ENCODE measurements around the gene ELF3. TPM values are rescaled to one million over a fixed set of nuclear protein-coding genes. Genes with fewer than 3 reads are reported as not detected.
A peak's percentile ranks its signal among the peaks of the same experiment; 100 is the strongest.
"Not testable (repeated sequence)": the region's sequence is repeated elsewhere in the genome, so short reads cannot be mapped to it uniquely, and the experiment has no call there.

Gene ELF3
- polyA plus RNA-seq, 1 donor: 0.20 TPM

DNA sequence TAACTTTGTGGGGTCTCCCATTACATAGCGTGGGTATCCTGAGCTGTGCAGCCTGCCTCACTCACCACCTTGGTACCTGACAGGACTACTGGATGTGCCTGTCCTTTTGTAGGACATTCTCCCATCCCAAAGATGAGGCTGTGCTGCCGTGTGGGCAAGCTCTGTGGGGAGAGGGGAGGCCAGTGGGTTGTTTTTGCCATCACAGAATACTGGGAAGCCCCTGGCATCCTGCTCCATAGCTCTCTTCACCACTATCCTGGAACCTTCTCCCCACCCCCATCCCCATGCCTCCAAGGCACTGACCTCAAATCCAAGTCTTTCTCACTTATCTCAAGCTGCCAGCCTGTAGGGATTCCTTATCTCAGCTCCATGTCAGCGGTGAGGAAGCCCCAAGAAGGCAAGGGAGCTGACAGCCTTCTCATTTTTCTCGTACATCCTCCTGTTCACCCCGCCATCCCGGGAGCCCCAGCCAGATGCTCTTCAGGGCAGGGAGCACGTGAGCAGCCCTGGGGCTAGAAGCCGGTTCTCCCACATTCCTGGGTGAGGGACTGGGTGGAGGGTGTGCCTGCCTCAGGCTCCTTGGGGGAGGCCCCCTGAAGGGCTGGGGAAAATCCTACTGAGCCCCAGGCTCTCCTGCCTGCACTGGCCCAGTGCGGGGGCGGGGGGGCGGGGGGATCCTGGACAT lies 2.4 kb upstream of the ELF3 start:
- no peak for DNase-seq (ENCODE audit: low read depth)

DNA sequence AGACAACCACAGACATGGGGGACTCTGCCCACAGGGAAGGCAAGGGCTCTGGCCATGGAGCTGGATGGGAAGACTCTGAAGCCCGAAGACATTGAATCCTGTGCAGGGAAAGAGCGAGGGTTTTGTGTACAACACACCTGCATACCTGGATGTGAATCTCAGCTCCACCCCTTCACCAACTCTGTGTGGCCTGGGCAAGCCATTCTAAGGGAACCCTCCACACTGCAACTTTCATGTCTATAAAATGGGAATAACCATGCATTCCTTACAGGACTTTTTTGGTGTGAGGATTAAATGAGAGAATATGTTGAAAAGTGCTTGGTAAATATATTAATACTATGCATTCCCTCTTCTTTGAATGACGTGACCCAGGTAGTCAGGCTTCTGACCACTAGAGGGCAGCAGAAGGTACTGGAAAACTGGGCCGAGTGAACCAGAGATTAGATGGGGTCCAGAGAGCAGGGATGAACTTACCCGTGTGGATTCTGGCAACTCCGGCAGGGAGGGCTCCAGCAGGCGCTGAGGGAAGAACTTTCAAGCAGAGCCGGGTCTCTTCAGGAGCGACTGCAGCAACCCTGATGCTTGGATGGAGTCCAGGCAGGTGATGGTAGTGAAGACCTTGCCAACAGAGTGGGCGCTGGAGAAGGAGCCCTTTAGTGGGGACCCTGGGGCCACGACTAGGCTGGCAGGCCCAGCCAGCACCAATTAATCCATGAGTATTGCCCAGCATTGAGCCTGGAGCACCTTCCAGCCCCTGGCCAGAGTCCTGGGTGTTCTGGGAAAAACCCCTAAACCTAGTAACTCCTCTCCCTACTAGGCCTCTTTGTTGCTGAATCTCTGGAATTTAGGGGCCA lies 834 bp upstream of the ELF3 start:
- peak; percentile 58 for DNase-seq (ENCODE audit: low read depth)

DNA sequence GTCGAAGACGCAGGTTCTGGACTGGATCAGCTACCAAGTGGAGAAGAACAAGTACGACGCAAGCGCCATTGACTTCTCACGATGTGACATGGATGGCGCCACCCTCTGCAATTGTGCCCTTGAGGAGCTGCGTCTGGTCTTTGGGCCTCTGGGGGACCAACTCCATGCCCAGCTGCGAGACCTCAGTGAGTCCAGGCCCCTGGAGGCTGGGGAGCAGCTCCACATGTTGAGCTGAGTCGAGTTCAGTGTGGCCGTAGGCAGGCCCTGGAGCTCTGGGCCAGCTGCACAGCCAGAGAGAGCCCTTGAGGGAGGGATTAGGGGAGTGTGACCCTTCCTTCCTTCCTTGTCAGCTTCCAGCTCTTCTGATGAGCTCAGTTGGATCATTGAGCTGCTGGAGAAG lies 1.6 kb downstream of the ELF3 start:
- no peak for DNase-seq (ENCODE audit: low read depth)

DNA sequence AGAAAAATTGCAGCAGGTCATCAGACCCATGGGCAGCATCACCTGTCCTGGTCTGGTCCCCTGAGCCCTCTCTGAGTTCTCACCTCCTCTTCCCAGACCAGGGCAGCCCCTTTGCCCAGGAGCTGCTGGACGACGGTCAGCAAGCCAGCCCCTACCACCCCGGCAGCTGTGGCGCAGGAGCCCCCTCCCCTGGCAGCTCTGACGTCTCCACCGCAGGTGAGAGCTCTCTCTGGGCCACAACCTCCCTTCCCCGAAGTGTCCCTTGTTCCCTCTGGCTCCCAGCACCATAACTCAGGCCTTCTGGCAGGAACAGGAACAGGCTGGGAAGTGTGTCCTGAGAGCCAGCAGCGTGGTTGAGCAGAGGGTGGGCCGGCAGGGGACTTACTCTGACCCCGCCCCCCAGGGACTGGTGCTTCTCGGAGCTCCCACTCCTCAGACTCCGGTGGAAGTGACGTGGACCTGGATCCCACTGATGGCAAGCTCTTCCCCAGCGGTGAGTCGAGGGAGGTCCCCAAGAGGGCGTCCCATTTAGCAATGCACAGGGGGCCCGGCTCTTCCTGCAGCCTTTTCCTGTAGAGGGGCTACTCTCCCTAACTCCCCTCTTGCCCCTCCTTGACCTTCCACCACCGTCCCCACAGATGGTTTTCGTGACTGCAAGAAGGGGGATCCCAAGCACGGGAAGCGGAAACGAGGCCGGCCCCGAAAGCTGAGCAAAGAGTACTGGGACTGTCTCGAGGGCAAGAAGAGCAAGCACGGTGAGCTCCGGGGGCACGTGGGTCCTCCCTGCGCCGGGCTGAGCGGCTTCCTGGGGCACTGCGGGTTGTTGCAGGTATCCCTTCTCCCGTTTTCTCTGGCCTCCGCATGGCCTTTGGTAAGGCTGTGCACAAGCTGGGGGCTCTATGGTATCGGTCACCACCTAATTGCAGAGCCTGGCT lies 2.4 kb downstream of the ELF3 start:
- DNase-seq (ENCODE audit: low read depth): no peak

DNA sequence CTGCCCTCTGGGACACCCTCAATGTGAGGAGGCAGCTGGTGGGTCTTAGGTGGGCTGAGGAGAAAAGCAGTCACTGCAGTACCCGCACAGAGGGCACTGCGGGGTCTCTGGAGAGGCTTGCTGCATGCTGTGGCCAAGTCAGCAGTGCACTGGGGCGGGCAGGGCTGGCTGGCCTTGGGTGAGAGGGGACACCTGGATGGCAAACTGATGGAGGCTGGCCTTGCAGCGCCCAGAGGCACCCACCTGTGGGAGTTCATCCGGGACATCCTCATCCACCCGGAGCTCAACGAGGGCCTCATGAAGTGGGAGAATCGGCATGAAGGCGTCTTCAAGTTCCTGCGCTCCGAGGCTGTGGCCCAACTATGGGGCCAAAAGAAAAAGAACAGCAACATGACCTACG lies 3.2 kb downstream of the ELF3 start:
- DNase-seq (ENCODE audit: low read depth): no peak

DNA sequence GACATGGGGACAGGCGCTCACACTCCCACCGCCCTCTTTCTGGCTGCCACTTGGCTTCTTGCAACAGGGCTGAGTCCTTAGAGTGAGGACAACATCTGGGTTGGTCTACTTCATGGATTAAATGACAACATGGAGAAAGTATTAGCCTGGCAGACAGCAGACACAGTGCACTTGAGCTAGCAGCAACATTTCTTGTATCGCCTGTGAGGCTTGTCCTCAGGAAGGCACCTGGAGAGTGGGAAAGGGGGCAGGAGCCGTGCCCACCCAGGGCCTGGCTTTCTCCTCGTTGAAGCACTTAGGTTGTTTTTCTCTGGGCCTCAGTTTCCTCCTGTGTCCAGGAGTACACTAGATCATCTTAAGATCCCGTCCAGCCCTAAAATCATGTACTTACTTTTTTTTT lies 3.7 kb downstream of the ELF3 start:
- DNase-seq (ENCODE audit: low read depth): no peak

DNA sequence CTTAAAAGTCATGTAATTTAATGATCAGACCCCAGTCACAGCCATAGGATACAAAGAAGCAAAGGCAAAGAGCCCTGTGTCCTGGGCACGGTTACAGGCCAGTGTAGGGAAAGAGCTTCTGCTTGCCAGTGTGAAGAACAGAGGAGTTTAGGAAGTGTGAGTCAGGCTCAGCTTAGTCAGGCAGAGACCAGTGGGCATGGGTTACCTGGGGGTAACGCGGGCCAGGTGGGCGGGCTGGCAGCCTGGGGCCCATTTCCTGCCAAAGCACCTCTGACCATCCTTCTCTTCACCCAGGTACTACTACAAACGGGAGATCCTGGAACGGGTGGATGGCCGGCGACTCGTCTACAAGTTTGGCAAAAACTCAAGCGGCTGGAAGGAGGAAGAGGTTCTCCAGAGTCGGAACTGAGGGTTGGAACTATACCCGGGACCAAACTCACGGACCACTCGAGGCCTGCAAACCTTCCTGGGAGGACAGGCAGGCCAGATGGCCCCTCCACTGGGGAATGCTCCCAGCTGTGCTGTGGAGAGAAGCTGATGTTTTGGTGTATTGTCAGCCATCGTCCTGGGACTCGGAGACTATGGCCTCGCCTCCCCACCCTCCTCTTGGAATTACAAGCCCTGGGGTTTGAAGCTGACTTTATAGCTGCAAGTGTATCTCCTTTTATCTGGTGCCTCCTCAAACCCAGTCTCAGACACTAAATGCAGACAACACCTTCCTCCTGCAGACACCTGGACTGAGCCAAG lies 4.7 kb downstream of the ELF3 start:
- no peak for DNase-seq (ENCODE audit: low read depth)

DNA sequence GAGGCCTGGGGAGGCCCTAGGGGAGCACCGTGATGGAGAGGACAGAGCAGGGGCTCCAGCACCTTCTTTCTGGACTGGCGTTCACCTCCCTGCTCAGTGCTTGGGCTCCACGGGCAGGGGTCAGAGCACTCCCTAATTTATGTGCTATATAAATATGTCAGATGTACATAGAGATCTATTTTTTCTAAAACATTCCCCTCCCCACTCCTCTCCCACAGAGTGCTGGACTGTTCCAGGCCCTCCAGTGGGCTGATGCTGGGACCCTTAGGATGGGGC lies 5.2 kb downstream of the ELF3 start:
- no peak for DNase-seq (ENCODE audit: low read depth)

DNA sequence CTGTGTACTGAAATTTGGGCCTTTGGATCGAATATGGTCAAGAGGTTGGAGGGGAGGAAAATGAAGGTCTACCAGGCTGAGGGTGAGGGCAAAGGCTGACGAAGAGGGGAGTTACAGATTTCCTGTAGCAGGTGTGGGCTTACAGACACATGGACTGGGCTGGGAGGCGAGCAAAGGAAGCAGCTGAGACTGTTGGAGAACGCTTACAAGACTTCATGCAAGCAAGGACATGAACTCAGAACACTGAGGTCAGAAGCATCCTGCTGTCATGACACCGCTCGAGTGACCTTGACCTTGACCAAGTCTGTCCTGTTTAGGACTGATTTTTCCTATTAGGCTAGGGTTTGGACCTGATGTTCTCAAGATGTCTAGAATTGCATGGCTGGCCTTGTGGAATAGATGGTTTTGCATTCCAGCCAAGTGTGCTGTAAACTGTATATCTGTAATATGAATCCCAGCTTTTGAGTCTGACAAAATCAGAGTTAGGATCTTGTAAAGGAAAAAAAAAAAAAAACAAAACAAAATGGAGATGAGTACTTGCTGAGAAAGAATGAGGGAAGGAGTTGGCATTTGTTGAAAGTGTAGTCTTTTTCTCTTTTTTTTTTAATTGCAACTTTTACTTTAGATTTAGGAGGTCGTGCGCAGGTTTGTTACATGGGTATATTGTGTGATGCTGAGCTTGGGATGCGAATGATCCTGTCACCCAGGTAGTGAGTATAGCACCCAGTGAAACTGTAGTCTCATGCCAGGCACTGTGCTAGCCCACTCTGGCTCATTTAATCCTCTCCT lies 5.8 kb downstream of the ELF3 start:
- DNase-seq (ENCODE audit: low read depth): no peak

DNA sequence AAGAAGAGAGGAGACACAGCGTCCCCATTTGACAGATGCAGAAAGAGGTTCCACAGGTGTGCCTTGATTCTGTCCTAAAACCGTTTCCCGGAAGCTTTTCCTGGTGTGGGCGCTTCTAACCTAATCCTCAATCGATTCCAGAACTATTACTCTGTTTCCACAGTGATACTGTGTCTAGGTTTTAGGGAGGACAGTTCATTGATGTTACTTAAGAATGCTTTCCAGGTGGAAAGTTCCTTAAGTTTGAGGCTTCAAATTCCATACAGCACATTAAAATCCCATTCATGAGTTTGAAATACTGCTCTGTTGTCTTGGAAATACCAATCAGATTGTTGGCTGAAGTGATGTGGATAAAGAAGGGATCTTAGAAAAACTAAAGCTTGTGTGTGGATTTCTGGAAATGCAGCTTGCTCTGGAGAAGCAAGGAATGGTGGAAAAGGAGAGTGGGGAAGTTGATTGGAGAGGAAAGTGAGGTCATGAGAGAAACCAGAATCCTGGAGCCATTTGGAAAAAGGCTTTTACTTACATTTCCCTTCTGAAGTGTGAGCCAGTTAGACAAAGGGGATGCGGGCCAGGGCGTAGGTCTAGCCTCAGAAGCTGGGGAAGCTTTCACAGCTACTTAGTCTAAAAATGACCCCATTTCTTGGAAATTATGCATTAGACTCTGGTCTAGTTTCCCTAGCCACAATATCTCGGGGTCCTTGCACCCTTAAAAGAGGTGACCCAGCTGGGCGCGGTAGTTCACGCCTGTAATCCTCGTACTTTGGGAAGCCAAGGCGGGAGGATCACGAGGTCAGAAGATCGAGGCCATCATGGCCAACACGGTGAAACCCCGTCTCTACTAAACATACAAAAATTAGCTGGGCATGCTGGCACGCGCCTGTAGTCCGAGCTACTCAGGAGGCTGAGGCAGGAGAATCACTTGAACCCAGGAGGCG lies 6.7 kb downstream of the ELF3 start:
- no peak for DNase-seq (ENCODE audit: low read depth)

DNA sequence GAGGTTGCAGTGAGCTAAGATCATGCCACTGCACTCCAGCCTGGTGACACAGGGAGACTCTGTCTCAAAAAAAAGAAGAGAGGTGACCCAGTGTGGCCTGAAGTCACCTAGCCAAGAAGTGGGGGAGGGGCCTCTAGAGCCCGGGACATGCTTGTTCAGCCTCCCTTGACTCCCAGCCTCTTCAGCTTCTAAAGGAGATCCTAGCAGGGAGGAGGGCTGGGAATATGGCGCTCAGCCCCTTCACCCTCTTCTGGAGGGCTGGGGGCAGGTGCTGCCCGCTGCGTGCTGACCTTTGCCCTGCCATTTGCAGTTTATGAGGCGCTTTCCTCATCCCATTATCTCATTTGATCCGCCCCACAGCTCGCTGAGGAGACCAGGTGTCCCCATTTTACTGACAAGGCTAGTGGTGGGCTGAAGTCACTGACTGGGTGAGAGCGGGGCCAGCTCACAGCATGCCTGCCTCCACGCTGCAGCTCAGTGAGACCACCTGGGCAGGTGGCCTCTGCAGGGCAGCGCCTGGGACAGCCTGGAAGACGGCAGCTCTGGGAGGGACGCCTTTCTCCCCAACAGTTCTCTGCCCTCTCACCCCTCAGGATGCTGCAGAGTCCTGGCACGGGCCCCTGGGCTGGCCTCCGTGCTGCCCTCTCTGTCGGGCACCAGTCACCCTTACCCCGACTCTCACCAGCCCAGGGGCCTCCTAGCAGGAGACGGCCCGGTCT lies 7.5 kb downstream of the ELF3 start:
- no peak for DNase-seq (ENCODE audit: low read depth)

DNA sequence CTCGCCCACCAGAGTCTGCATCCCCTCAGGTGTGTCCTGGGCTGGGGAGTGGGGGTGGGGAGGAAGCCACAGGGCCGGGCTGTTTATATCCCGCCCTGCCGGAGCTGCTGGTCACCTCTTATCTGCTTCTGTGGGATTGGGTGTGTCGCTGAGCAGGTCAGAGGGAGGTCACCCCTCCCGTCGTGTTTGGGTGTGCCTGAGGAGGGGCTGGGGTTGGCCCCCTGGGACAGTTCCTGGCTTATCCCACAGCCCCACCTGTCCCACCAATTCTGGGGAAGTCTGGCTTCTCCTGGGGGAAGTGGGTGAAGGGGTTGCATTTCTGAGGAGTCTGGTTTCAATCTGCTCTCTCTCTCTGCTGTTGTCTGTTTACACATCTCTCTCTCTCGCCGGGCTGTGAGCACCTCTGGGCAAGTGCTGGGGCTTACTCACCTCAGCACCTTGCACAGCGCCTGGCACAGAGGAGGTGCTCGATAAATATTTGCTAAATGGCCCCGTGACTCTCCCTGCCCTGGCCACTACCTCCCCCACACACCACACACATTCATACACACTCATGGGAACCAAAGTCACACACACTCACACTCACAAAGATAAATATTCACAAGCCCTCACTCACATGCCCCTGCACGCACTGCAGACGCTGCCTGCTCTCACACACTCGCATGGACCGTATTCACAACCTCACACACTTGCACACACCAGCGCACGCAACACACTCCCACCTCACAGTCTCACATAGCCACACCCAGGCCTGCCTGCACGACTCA lies 8.3 kb downstream of the ELF3 start:
- no peak for DNase-seq (ENCODE audit: low read depth)

DNA sequence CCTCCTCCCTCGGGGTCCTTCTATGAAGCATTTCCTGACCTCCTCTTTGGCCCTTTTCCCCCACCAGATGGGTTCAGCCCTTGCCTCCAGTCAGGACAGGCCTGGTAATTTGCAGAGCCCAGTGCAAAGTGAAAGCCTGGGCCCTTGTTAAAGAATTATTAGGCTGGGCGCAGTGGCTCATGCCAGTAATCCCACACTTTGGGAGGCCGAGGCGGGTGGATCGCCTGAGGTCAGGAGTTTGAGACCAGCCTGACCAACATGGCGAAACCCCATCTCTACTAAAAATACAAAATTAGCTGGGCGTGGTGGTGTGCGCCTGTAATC lies 8.8 kb downstream of the ELF3 start:
- not testable (repeated sequence) for DNase-seq (ENCODE audit: low read depth)

DNA sequence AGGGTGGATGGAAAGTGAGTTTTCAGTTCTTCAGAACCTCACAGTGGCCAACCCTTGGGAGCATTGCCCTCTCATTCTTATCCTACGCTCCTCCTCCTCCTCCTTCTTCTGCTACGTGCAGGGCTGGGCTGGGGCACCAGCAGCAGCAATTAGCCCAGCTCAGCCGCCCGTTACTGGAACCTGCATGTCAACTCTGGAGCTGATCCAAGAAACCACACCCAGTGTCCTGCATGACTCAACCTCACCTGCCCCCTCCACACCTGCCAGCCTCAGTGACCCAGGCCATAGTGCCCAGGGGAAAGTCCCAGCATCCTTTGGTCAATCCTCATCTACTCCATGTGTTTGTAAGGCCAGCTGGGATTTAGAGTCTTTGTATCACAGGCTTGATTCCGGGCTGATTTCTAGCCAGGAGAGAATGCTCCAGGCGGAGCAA lies 12.6 kb downstream of the ELF3 start:
- DNase-seq (ENCODE audit: low read depth): no peak

DNA sequence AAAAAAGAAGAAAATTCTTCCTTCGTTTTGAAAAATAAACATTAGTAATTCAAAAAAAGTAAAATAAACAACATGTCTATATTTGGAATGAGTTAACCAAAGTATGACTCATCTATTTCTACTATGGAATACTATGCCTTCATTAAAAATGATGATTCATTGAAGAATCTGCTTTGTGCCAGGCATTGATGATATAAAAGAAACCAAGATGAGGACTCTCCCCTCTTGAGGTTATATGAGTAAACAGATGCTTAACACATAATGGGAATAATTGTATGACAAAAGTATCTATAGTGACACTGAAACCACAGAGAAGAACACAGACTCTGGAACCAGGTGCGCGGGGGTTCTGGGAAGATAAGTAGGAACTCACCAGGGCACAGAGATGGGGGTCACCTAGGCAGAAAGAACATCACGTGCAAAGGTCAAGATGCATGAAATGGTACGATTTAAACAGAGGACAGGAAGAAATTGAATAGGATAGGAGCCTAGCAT lies 18.8 kb downstream of the ELF3 start:
- DNase-seq (ENCODE audit: low read depth): no peak

DNA sequence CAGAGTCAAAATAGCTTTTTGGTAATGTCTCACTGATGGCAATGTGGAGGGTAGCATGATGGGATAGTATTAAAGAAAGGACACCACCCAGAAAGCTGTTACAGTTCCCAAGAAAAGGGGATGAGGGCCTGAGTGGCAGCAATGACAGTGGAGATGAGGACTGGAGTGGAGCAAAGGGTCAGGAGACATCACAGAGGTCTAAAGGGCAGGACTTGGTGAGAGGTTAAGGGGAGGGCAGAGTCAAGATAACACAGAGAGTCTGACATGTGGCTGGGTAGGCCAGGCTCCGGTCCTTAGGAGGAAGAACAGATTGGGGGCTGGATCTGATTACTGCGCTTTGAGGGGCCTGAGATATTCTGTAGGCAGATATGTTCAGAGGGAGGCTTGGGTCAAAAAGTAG lies 19.3 kb downstream of the ELF3 start:
- DNase-seq (ENCODE audit: low read depth): no peak

DNA sequence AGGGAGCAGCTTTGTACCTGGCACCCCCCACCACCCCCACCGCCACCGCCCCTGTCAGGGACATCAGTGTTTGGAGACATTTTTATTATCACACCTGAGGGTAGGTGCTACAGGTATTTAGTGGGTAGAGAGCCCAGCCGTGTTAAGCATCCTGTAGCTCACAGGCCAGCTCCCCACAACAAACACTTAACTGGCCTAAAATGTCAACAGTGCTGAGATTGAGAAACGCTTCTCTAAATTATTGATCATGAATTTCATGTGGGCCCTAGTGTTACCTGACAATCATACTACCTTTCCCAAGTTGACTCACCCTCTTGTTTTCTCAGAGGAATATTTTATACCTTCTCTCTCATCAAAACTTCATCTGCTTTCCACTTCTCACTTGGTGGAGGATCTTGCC lies 21.4 kb downstream of the ELF3 start:
- no peak for DNase-seq (ENCODE audit: low read depth)

DNA sequence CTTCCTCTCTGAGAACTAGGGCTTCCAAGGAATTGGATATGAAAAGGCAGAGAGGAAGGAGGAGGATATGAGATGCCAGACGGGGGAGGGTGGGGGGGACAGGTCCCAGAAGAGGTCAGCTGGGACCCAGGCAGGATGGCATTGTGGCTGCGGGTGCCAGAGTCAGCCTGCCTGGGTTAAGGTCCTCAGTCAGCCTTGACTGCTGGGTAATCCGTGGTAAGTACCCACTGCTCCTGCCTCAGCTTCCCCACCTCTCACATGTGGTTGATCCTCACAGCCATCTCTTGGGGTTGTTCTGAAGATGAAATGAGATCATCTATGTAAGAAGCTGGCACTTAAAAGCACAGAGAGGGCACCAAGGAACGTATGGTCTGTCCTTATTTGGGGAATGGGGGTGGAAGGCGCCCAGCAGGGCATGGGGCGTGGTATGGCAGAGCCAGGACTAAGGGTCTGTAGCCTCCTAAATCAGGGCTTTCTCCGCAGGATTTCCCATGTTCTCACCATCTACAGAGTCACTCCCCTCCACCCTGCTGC lies 23.8 kb downstream of the ELF3 start:
- DNase-seq (ENCODE audit: low read depth): no peak
